Loucy (cell line): ENCODE measurements around the gene WDFY1.

Experiments
- H2AFZ ChIP-seq: fragments of 200-600 bp; sonication (generic); 2 replicates; pipeline ENCODE4 v1.6.0; 2016; ENCODE audit warnings: antibody characterized with exemption, mild to moderate bottlenecking, low read length, moderate library complexity
- H3F3A ChIP-seq: fragments of 200-600 bp; 2 replicates; pipeline ENCODE4 v1.6.0; 2016; ENCODE audit warnings: antibody characterized with exemption, low read depth, mild to moderate bottlenecking
- H3K27me3 ChIP-seq: fragments of 200-600 bp; sonication (generic); 2 replicates; pipeline ENCODE4 v1.6.1; 2014; ENCODE audit warnings: low read length, mild to moderate bottlenecking; ENCODE audit not compliant: insufficient read depth, poor library complexity, severe bottlenecking
- H3K36me3 ChIP-seq: fragments of 200-600 bp; sonication (generic); 2 replicates; pipeline ENCODE4 v1.6.1; 2016; ENCODE audit warnings: low read length; ENCODE audit not compliant: insufficient read depth
- H3K4me1 ChIP-seq: fragments of 200-600 bp; sonication (generic); 2 replicates; pipeline ENCODE4 v1.5.1; 2014; ENCODE audit warnings: low read length, mild to moderate bottlenecking; ENCODE audit not compliant: insufficient read depth, poor library complexity, severe bottlenecking
- H3K4me2 ChIP-seq: fragments of 200-600 bp; sonication (generic); 2 replicates; pipeline ENCODE4 v1.6.0; 2014; ENCODE audit warnings: antibody characterized with exemption, low read length, low read depth, mild to moderate bottlenecking; ENCODE audit not compliant: poor library complexity, severe bottlenecking
- H3K4me3 ChIP-seq: fragments of 200-600 bp; sonication (generic); 2 replicates; pipeline ENCODE4 v1.5.1; 2014; ENCODE audit warnings: low read length, mild to moderate bottlenecking, mixed read lengths; ENCODE audit not compliant: poor library complexity, severe bottlenecking
- H3K79me2 ChIP-seq: fragments of 200-600 bp; sonication (generic); 2 replicates; pipeline ENCODE4 v1.6.1; 2014; ENCODE audit warnings: low read length; ENCODE audit not compliant: insufficient read depth
- H3K9ac ChIP-seq: fragments of 200-600 bp; sonication (generic); 2 replicates; pipeline ENCODE4 v1.6.0; 2014; ENCODE audit warnings: mild to moderate bottlenecking, low read depth, low read length, moderate library complexity; ENCODE audit not compliant: poor library complexity, severe bottlenecking
- H3K9me2 ChIP-seq: fragments of 200-600 bp; sonication (generic); replicated peaks from 2 replicates; pipeline ENCODE4 v1.6.1; 2016; ENCODE audit warnings: low read depth, low read length, mixed read lengths
- H3K9me3 ChIP-seq: fragments of 200-600 bp; sonication (generic); 2 replicates; pipeline ENCODE4 v1.6.1; 2014; ENCODE audit warnings: mild to moderate bottlenecking, antibody characterized with exemption, low read length, low read depth; ENCODE audit not compliant: insufficient read depth
- H4K20me1 ChIP-seq: fragments of 200-600 bp; sonication (generic); 2 replicates; pipeline ENCODE4 v1.6.0; 2014; ENCODE audit warnings: antibody characterized with exemption, low read length, mild to moderate bottlenecking; ENCODE audit not compliant: insufficient read depth, poor library complexity, severe bottlenecking
- CTCF ChIP-seq: fragments of 200-600 bp; sonication (generic); conservative IDR thresholded peaks from 2 replicates; pipeline ENCODE4 v1.5.1; 2014; ENCODE audit warnings: mild to moderate bottlenecking, antibody characterized with exemption, low read length
- EZH2phosphoT487 ChIP-seq: fragments of 200-600 bp; IDR thresholded peaks from 2 replicates; pipeline ENCODE4 v1.6.1; 2018; ENCODE audit warnings: antibody characterized with exemption, mild to moderate bottlenecking, moderate library complexity, borderline replicate concordance

WDFY1 gene

GRCh38 chr2:223944703-223945531 lies at the start of gene WDFY1:
TSS of gene WDFY1 (minus strand) at chr2:223945335. CDS start at chr2:223945284, 51 bp downstream.
- TF ChIP-seq EZH2phosphoT487 (no peak), CTCF (no peak)
- H4K20me1 ChIP-seq = no peaks in the 10 kb centered on the region
- no peaks in the 10 kb centered on the region for H3K9me3 ChIP-seq
- H3K9me2 ChIP-seq = no peaks in the 10 kb centered on the region
- no peaks in the 10 kb centered on the region for H3K27me3 ChIP-seq
- no peaks in the 10 kb centered on the region for H3F3A ChIP-seq
- H3K79me2 ChIP-seq = peaks cover 30% of the 10 kb centered on the region
- H3K9ac ChIP-seq = peak within 1 kb of the TSS; percentile 90
- H3K4me1 ChIP-seq = peaks cover 24% of the 10 kb centered on the region
- peak within 1 kb of the TSS; percentile 94 for H2AFZ ChIP-seq
- peak within 1 kb of the TSS; percentile 100 for H3K4me3 ChIP-seq
- no peaks in the 10 kb centered on the region for H3K36me3 ChIP-seq
- peak within 1 kb of the TSS; percentile 97 for H3K4me2 ChIP-seq

GRCh38 chr2:223994562-223995162 lies 49.5 kb upstream of the WDFY1 start:
- H3K4me2 ChIP-seq = no peak overlapping the region
- no peak overlapping the region for H2AFZ ChIP-seq
- H3K27me3 ChIP-seq = no peaks in the 10 kb centered on the region
- no peaks in the 10 kb centered on the region for H3K9me3 ChIP-seq
- no peaks in the 10 kb centered on the region for H3K79me2 ChIP-seq
- H3K9ac ChIP-seq = no peak overlapping the region
- TF ChIP-seq EZH2phosphoT487 (no peak), CTCF (no peak)
- no peaks in the 10 kb centered on the region for H3K36me3 ChIP-seq
- no peak overlapping the region for H3K4me3 ChIP-seq
- H4K20me1 ChIP-seq = no peaks in the 10 kb centered on the region
- H3K4me1 ChIP-seq = no peaks in the 10 kb centered on the region
- no peaks in the 10 kb centered on the region for H3K9me2 ChIP-seq
- no peaks in the 10 kb centered on the region for H3F3A ChIP-seq

GRCh38 chr2:223993634-223994232 lies 48.6 kb upstream of the WDFY1 start:
- Histone ChIP-seq H4K20me1 (no peaks in the 10 kb centered on the region), H3K9me2 (no peaks in the 10 kb centered on the region), H2AFZ (no peak overlapping the region), H3K79me2 (no peaks in the 10 kb centered on the region), H3K9ac (no peak overlapping the region), H3K4me3 (no peak overlapping the region), H3K4me2 (no peak overlapping the region), H3K4me1 (no peaks in the 10 kb centered on the region), H3F3A (no peaks in the 10 kb centered on the region), H3K27me3 (no peaks in the 10 kb centered on the region), H3K9me3 (no peaks in the 10 kb centered on the region), H3K36me3 (no peaks in the 10 kb centered on the region)
- TF ChIP-seq EZH2phosphoT487 = no peak
- peak; percentile 89 for TF ChIP-seq CTCF
